OCI-LY7 (cell line): ENCODE measurements around the gene TPMT. TPM values are rescaled to one million over a fixed set of nuclear protein-coding genes. Genes with fewer than 3 reads are reported as not detected.
"Not testable (repeated sequence)": the region's sequence is repeated elsewhere in the genome, so short reads cannot be mapped to it uniquely, and the experiment has no call there.

ENCODE experiments used
- BruUV-seq: library from RNA; stranded (reverse); fragments of 400-500 nt; replicated peaks from 2 replicates; lab custom pipeline; 2021; lab: Mats Ljungman, UMichigan
- CTCF ChIA-PET: fragments of 300-600 bp; sonication (Branson Sonifier 250); formaldehyde crosslinking; loops from one replicate; lab custom pipeline; 2022; ENCODE audit warnings: antibody characterized with exemption; ENCODE audit not compliant: unreplicated experiment; lab: Charles Lee
- POLR2A ChIA-PET: fragments of 300-600 bp; sonication (Branson Sonifier 250); formaldehyde crosslinking; loops from one replicate; lab custom pipeline; 2022; ENCODE audit warnings: antibody characterized with exemption; lab: Charles Lee
- DNase-seq: peaks from one replicate; pipeline ENCODE4 v3.0.0-alpha.2; 2015; ENCODE audit warnings: low spot score
- H2AFZ ChIP-seq: fragments of 200-600 bp; sonication (generic), shearing (Covaris generic); 2 replicates; pipeline ENCODE4 v1.6.1; 2014; ENCODE audit warnings: mild to moderate bottlenecking, antibody characterized with exemption, low read length, moderate library complexity
- H3K27ac ChIP-seq: fragments of 200-600 bp; sonication (generic); 2 replicates; pipeline ENCODE4 v1.5.1; 2014; ENCODE audit warnings: mixed run types, low read depth, mild to moderate bottlenecking, moderate library complexity, low read length, inconsistent platforms; ENCODE audit not compliant: poor library complexity, severe bottlenecking
- H3K36me3 ChIP-seq: fragments of 200-600 bp; sonication (generic); 2 replicates; pipeline ENCODE4 v1.6.1; 2014; ENCODE audit warnings: mild to moderate bottlenecking, antibody characterized with exemption, low read length, moderate library complexity, mixed read lengths; ENCODE audit not compliant: insufficient read depth
- H3K4me1 ChIP-seq: fragments of 200-600 bp; sonication (generic); 2 replicates; pipeline ENCODE4 v1.5.1; 2014; ENCODE audit warnings: mild to moderate bottlenecking, low read length; ENCODE audit not compliant: insufficient read depth, poor library complexity, severe bottlenecking
- H3K4me2 ChIP-seq: fragments of 200-600 bp; sonication (generic); 2 replicates; pipeline ENCODE4 v1.6.1; 2014; ENCODE audit warnings: mild to moderate bottlenecking, low read length
- H3K4me3 ChIP-seq: fragments of 200-600 bp; sonication (generic); 2 replicates; pipeline ENCODE4 v1.5.1; 2014; ENCODE audit warnings: mild to moderate bottlenecking, low read depth, low read length; ENCODE audit not compliant: poor library complexity, severe bottlenecking
- H3K79me2 ChIP-seq: fragments of 200-600 bp; sonication (generic); 2 replicates; pipeline ENCODE4 v1.6.1; 2016; ENCODE audit warnings: low read depth, mild to moderate bottlenecking, low read length, moderate library complexity, mixed read lengths; ENCODE audit not compliant: insufficient read depth
- H3K9me2 ChIP-seq: fragments of 200-600 bp; sonication (generic); 2 replicates; pipeline ENCODE4 v1.6.1; 2016; ENCODE audit warnings: mild to moderate bottlenecking, low read length, mixed read lengths; ENCODE audit not compliant: insufficient read depth
- H3K9me3 ChIP-seq: fragments of 200-600 bp; sonication (generic); 2 replicates; pipeline ENCODE4 v1.6.1; 2014; ENCODE audit warnings: mild to moderate bottlenecking, mixed run types, low read length, mixed read lengths
- H4K20me1 ChIP-seq: fragments of 200-600 bp; sonication (generic); 2 replicates; pipeline ENCODE4 v1.6.1; 2014; ENCODE audit warnings: mild to moderate bottlenecking, antibody characterized with exemption, low read length, moderate library complexity, mixed read lengths; ENCODE audit not compliant: insufficient read depth
- CTCF ChIP-seq: fragments of 200-600 bp; sonication (generic); conservative IDR thresholded peaks from 2 replicates; pipeline ENCODE4 v1.5.1; 2014; ENCODE audit warnings: mild to moderate bottlenecking, antibody characterized with exemption, low read length, moderate library complexity, mixed read lengths
- EZH2phosphoT487 ChIP-seq: fragments of 200-600 bp; sonication (generic); IDR thresholded peaks from 2 replicates; pipeline ENCODE4 v1.6.1; 2018; ENCODE audit warnings: low read depth, borderline replicate concordance, mild to moderate bottlenecking, mixed run types, antibody characterized with exemption, low read length, moderate library complexity, mixed read lengths
- intact Hi-C: fragments of 100-400 bp; cut with micrococcal nuclease; formaldehyde crosslinking; loops from one replicate; pipeline ENCODE4 v1.10.0; 2022; ENCODE audit not compliant: unreplicated experiment
- total RNA-seq, 2 experiments: library from RNA; depleted of rRNA in 1 of 2; stranded (reverse); fragments of >200 nt in 1 of 2; shearing (Covaris generic) in 1 of 2; gene quantifications; 2 replicates each; pipeline ENCODE4 v1.2.3, GENCODE V29; 2014 to 2022

Gene TPMT
- total RNA-seq, 2 experiments from 2014 or later, result 6.0 to 8.4 TPM

GRCh38 chr6:18178960-18179615, 24.2 kb upstream of the TPMT start:
- Histone ChIP-seq H3K9me3 (no peaks in the 10 kb centered on the region), H4K20me1 (no peaks in the 10 kb centered on the region), H2AFZ (no peak overlapping the region), H3K4me2 (no peak overlapping the region), H3K4me3 (no peak overlapping the region), H3K9me2 (no peaks in the 10 kb centered on the region), H3K27ac (no peak overlapping the region), H3K36me3 (peaks cover 75% of the 10 kb centered on the region), H3K4me1 (no peaks in the 10 kb centered on the region), H3K79me2 (peaks cover 8% of the 10 kb centered on the region; the same call in 1 of the 2 replicates)
- ChIA-PET POLR2A (interaction anchor here (0.6 to 0.7 kb wide), 5 partner anchors 12 to 404 kb away, joined by 3 to 4 read pairs (median 4); no protein-coding TSS in a partner anchor), CTCF (no interaction called here)
- no TSS peak for BruUV-seq
- intact Hi-C loops, result no loop called here
- TF ChIP-seq EZH2phosphoT487 (no peak), CTCF (no peak)
- DNase-seq, result no peak

DNA sequence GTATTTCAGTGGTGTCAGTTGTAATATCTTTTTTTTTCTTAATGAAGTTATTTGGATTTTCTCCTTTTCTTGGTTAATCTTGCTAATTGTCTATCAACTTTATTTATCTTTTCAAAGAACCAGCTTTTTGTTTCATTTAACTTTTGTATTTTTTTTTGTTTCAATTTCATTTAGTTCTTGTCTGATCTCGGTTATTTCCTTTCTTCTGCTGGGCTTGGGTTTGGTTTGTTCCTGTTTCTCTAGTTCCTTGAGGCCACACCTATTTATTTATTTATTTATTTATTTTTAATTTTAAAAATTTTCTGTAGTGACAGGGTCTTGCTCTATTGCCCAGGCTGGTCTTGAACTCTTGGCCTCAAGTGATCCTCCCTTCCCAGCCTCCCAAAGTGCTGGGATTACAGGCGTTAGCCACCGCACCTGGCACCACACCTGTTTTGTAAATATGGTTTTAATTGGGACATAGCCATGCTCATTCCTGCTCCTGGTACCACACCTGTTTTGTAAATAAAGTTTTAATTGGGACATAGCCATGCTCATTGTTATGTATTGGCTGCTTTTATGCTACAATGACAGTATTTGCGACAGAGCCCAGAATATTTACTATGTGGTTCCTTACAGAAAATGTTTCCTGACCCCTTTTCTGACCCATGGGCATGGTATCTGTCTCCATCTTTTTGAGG, 22.5 kb upstream of the TPMT start:
- no peak for TF ChIP-seq CTCF
- TF ChIP-seq EZH2phosphoT487, result no peak
- Histone ChIP-seq H3K36me3 (peaks cover 83% of the 10 kb centered on the region), H3K4me2 (no peak overlapping the region), H4K20me1 (no peaks in the 10 kb centered on the region), H3K27ac (no peak overlapping the region), H3K4me3 (no peak overlapping the region), H3K79me2 (peaks cover 8% of the 10 kb centered on the region; the same call in 1 of the 2 replicates), H2AFZ (no peak overlapping the region), H3K9me3 (no peaks in the 10 kb centered on the region), H3K4me1 (no peaks in the 10 kb centered on the region), H3K9me2 (no peaks in the 10 kb centered on the region)
- ChIA-PET CTCF (no interaction called here), POLR2A (no interaction called here)
- no peak for DNase-seq
- intact Hi-C loops, result no loop called here
- no TSS peak for BruUV-seq

DNA sequence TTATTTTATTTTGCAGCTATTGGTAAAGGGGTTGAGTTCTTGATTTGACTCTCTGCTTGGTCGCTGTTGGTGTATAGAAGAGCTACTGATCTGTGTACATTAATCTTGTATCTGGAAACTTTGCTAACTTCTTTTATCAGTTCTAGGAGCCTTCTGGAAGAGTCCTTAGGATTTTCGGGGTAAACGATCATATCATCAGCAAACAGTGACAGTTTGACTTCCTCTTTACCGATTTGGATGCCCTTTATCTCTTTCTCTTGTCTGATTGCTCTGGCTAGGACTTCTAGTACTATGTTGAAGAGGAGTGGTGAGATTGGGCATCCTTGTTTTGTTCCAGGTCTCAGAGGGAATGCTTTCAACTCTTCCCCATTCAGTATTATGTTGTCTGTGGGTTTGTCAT, 21.3 kb upstream of the TPMT start:
- H3K9me2 ChIP-seq, CTCF ChIA-PET, H3K4me3 ChIP-seq, H3K27ac ChIP-seq, H2AFZ ChIP-seq, DNase-seq, POLR2A ChIA-PET, H4K20me1 ChIP-seq, BruUV-seq, H3K4me1 ChIP-seq, H3K79me2 ChIP-seq, intact Hi-C loops, H3K4me2 ChIP-seq, H3K9me3 ChIP-seq: not testable (repeated sequence)
- H3K36me3 ChIP-seq, result peaks cover 89% of the 10 kb centered on the region
